HepG2 (cell line): ENCODE measurements around the gene CHCHD6. TPM values are rescaled to one million over a fixed set of nuclear protein-coding genes. Genes with fewer than 3 reads are reported as not detected.

Experiments
- ATAC-seq: fragments of 200-7000 bp; cut with Tn5 transposase; 3 replicates; pipeline ENCODE4 v1.9.1; 2020; ENCODE audit warnings: mild to moderate bottlenecking, moderate library complexity
- BruUV-seq: library from RNA; stranded (reverse); fragments of 400-500 nt; replicated peaks from 2 replicates; lab custom pipeline; 2021; lab: Mats Ljungman, UMichigan
- CTCF ChIA-PET: fragments of 300-600 bp; formaldehyde crosslinking; extraction: SDS; loops from one replicate; lab custom pipeline; 2021; ENCODE audit warnings: low total read pairs, inconsistent platforms, low intra/inter-chr PET ratio; lab: Yijun Ruan, JAX
- POLR2A ChIA-PET: fragments of 350-600 bp; sonication (Branson Sonifier 250); formaldehyde crosslinking; loops from one replicate; lab custom pipeline; 2020; ENCODE audit warnings: antibody characterized with exemption, inconsistent platforms; lab: Yijun Ruan, JAX
- DNase-seq: peaks from one replicate; pipeline ENCODE4 v3.0.0-alpha.2; 2015; ENCODE audit warnings: low spot score
- FAIRE-seq: peaks from 3 replicates; lab custom pipeline; 2011; peaks lifted over from hg19 to GRCh38; lab: Jason Lieb, UNC
- H2AFZ ChIP-seq: one replicate; pipeline ENCODE4 v1.6.1; 2011; ENCODE audit warnings: low read length, inconsistent platforms
- H3K27ac ChIP-seq: fragments of 300-600 bp; 3 replicates; pipeline ENCODE4 v1.8.0; 2011; ENCODE audit warnings: mixed run types, mild to moderate bottlenecking, mixed read lengths, low read length, inconsistent platforms; ENCODE audit not compliant: insufficient read depth; ENCODE audit errors: extremely low read length
- H3K27me3 ChIP-seq, 2 experiments: fragments of 200-600 bp in 1 of 2; 2 replicates in 1 of 2; 3 replicates in 1 of 2; pipeline versions ENCODE4 v1.6.0 to v1.8.0; 2011; ENCODE audit warnings: low read length in 2 of 2, mild to moderate bottlenecking in 2 of 2, moderate library complexity in 2 of 2, inconsistent platforms in 1 of 2; ENCODE audit not compliant: insufficient read depth in 2 of 2, control insufficient read depth in 1 of 2
- H3K36me3 ChIP-seq, 2 experiments: fragments of 200-600 bp in 1 of 2; replicated peaks in 1 of 2; 2 replicates in 1 of 2; 3 replicates in 1 of 2; pipeline versions ENCODE4 v1.5.1 to v1.8.0; 2011; ENCODE audit warnings: low read length in 2 of 2, inconsistent platforms in 1 of 2; ENCODE audit not compliant: insufficient read depth in 2 of 2, control insufficient read depth in 1 of 2
- H3K4me1 ChIP-seq: 2 replicates; pipeline ENCODE4 v1.5.1; 2012; ENCODE audit warnings: low read length, inconsistent platforms; ENCODE audit not compliant: insufficient read depth
- H3K4me2 ChIP-seq: 2 replicates; pipeline ENCODE4 v1.6.0; 2011; ENCODE audit warnings: low read depth, low read length, inconsistent platforms
- H3K4me3 ChIP-seq, 3 experiments: fragments of 200-600 bp in 1 of 3; sonication (generic), shearing (Covaris generic) in 1 of 3; replicated peaks in 1 of 3; 2 replicates each; pipeline ENCODE4 v1.5.1; 2011 to 2016; ENCODE audit warnings: low read length in 3 of 3, inconsistent platforms in 2 of 3, low read depth in 2 of 3, mild to moderate bottlenecking in 2 of 3, control low read depth in 1 of 3, mixed read lengths in 1 of 3; ENCODE audit not compliant: insufficient read depth in 1 of 3
- H3K79me2 ChIP-seq: one replicate; pipeline ENCODE4 v1.6.1; 2011; ENCODE audit warnings: low read length, inconsistent platforms; ENCODE audit not compliant: insufficient read depth
- H3K9ac ChIP-seq: 2 replicates; pipeline ENCODE4 v1.6.0; 2011; ENCODE audit warnings: mild to moderate bottlenecking, low read depth, low read length, inconsistent platforms; ENCODE audit not compliant: insufficient read depth
- H3K9me3 ChIP-seq: 2 replicates; pipeline ENCODE4 v1.5.1; 2012; ENCODE audit warnings: mild to moderate bottlenecking, low read length
- H4K20me1 ChIP-seq: 2 replicates; pipeline ENCODE4 v1.6.0; 2011; ENCODE audit warnings: inconsistent platforms, mild to moderate bottlenecking, low read length, moderate library complexity; ENCODE audit not compliant: insufficient read depth
- FOXA1 ChIP-seq, 2 experiments: fragments of 450-650 bp in 1 of 2; sonication (generic) in 1 of 2; formaldehyde crosslinking in 1 of 2; IDR thresholded peaks; 2 replicates each; pipeline versions ENCODE4 v1.4.0 to v1.6.1; 2016 to 2020; ENCODE audit warnings: missing genetic modification reagents in 1 of 2
- FOXK1 ChIP-seq: sonication (generic); formaldehyde crosslinking; IDR thresholded peaks from 2 replicates; pipeline ENCODE4 v1.4.0; 2020; ENCODE audit warnings: low read depth, missing genetic modification reagents, borderline replicate concordance
- IRF9 ChIP-seq: sonication (generic); formaldehyde crosslinking; IDR thresholded peaks from 2 replicates; pipeline ENCODE4 v1.8.0; 2022; ENCODE audit warnings: missing genetic modification reagents, mild to moderate bottlenecking, borderline replicate concordance
- RAD51 ChIP-seq: fragments of 450-650 bp; IDR thresholded peaks from 2 replicates; pipeline ENCODE4 v1.6.1; 2016; ENCODE audit warnings: borderline replicate concordance
- TFDP1 ChIP-seq: IDR thresholded peaks from 2 replicates; pipeline ENCODE4 v1.6.1; 2016; ENCODE audit warnings: missing compliant biosample characterization, missing genetic modification reagents, borderline replicate concordance
- ZNF234 ChIP-seq: sonication (generic); formaldehyde crosslinking; conservative IDR thresholded peaks from 2 replicates; pipeline ENCODE4 v1.5.1; 2020; ENCODE audit warnings: mild to moderate bottlenecking, missing genetic modification reagents
- ZSCAN22 ChIP-seq: sonication (generic); formaldehyde crosslinking; IDR thresholded peaks from 2 replicates; pipeline ENCODE4 v1.4.0; 2020; ENCODE audit warnings: mild to moderate bottlenecking, missing genetic modification reagents
- WGBS: methylation state at CpG from one replicate; pipeline ENCODE4 v1.1.6; 2017; ENCODE audit warnings: low lambda C conversion rate; 5-methylcytosine and 5-hydroxymethylcytosine counted together
- in situ Hi-C: cut with HindIII; loops from 2 replicates; pipeline ENCODE4 v1.10.0; 2017; ENCODE audit warnings: low pct_unique_long_range_greater_than_20kb; ENCODE audit not compliant: extremely low pct_ligation_motif_present
- intact Hi-C: fragments of 100-400 bp; cut with micrococcal nuclease; formaldehyde crosslinking; loops from one replicate; pipeline ENCODE4 v1.10.0; 2022; ENCODE audit not compliant: unreplicated experiment
- polyA plus RNA-seq, 8 experiments: library from polyadenylated mRNA; depleted of rRNA in 3 of 8; stranded (reverse) in 7 of 8; unstranded in 1 of 8; fragments of >200 nt; fragmentation: Illumina TruSeq in 4 of 8; extraction: Trizol in 4 of 8; gene quantifications; 2 replicates each; pipeline versions ENCODE4 v1.2.1 to v1.2.3, GENCODE V29; 2011 to 2016; ENCODE audit warnings: low read depth in 4 of 8, missing spikeins in 1 of 8, mixed read lengths in 1 of 8; ENCODE audit not compliant: insufficient read depth in 1 of 8
- total RNA-seq, 5 experiments: library from RNA; depleted of rRNA; stranded (reverse); fragments of >200 nt; fragmentation: Illumina TruSeq; extraction: Trizol; gene quantifications; 2 replicates each; pipeline ENCODE4 v1.2.3, GENCODE V29; 2016; ENCODE audit warnings: low read depth in 1 of 5
- TF ChIP-seq, protein P1 (sequence below), 2 experiments: IDR thresholded peaks; 2 replicates each; pipeline ENCODE4 v1.6.1; 2011 to 2012; ENCODE audit warnings: low read length in 2 of 2, borderline replicate concordance in 1 of 2, low read depth in 1 of 2, mild to moderate bottlenecking in 1 of 2, moderate library complexity in 1 of 2
- TF ChIP-seq, protein P2 (sequence below): sonication (generic); formaldehyde crosslinking; IDR thresholded peaks from 2 replicates; pipeline ENCODE4 v1.8.1; 2023; ENCODE audit warnings: mild to moderate bottlenecking, inconsistent platforms, moderate library complexity, missing genetic modification reagents, borderline replicate concordance

The CHCHD6 gene
- total and polyA plus RNA-seq, 2 of the 13 experiments (the other 11 are each of a cell fraction or from before 2014, with no cell fraction given): 20.3 to 20.8 TPM

DNA sequence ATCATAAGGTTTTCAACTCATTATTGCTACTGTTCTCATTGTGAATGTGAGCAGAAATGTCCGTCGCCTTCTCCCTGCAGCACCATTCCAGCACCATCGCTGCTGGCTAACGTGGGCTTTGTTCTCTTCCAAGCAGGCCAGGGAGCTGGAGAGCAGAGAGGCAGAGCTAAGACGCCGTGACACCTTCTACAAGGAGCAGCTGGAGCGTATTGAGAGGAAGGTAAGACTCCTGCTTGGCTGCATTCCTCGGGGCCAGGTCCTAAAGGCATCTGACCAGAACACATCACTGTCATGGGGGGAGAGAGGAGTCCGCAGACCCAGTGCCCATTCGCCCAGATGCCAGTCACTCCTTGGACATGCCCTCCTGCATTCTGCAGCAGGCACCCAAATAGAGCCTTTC, 148.5 kb downstream of the CHCHD6 start (continued):
- TF ChIP-seq, protein P1, sequence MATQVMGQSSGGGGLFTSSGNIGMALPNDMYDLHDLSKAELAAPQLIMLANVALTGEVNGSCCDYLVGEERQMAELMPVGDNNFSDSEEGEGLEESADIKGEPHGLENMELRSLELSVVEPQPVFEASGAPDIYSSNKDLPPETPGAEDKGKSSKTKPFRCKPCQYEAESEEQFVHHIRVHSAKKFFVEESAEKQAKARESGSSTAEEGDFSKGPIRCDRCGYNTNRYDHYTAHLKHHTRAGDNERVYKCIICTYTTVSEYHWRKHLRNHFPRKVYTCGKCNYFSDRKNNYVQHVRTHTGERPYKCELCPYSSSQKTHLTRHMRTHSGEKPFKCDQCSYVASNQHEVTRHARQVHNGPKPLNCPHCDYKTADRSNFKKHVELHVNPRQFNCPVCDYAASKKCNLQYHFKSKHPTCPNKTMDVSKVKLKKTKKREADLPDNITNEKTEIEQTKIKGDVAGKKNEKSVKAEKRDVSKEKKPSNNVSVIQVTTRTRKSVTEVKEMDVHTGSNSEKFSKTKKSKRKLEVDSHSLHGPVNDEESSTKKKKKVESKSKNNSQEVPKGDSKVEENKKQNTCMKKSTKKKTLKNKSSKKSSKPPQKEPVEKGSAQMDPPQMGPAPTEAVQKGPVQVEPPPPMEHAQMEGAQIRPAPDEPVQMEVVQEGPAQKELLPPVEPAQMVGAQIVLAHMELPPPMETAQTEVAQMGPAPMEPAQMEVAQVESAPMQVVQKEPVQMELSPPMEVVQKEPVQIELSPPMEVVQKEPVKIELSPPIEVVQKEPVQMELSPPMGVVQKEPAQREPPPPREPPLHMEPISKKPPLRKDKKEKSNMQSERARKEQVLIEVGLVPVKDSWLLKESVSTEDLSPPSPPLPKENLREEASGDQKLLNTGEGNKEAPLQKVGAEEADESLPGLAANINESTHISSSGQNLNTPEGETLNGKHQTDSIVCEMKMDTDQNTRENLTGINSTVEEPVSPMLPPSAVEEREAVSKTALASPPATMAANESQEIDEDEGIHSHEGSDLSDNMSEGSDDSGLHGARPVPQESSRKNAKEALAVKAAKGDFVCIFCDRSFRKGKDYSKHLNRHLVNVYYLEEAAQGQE (IDR thresholded peaks at IDR 0.05; ENCODE audit: borderline replicate concordance in 1 of 2, low read depth in 1 of 2, low read length in 2 of 2): no peak
- no peak for TF ChIP-seq ZSCAN22
- no peak for TF ChIP-seq FOXK1
- no peak for TF ChIP-seq ZNF234
- TF ChIP-seq FOXA1 (IDR thresholded peaks at IDR 0.05): no peak
- no peak for TF ChIP-seq FOXA1 (CRISPR knock-in tag; IDR thresholded peaks at IDR 0.05)

GRCh38 chr3:126854666-126855065, 150.6 kb downstream of the CHCHD6 start:
- Histone ChIP-seq H3K36me3 (peaks cover 2 to 3% of the 10 kb centered on the region in 2 experiments; a peak in 1 of 5 replicates), H3K9ac (no peak overlapping the region), H3K4me1 (peaks cover 38% of the 10 kb centered on the region), H3K27ac (no peak overlapping the region), H2AFZ (no peak overlapping the region), H3K27me3 (no peaks in the 10 kb centered on the region), H3K4me2 (no peak overlapping the region), H3K79me2 (no peaks in the 10 kb centered on the region), H3K9me3 (no peaks in the 10 kb centered on the region), H3K4me3 (no peak overlapping the region), H4K20me1 (no peaks in the 10 kb centered on the region)
- 93% methylated on average over 2 of the region's 5 CpGs for WGBS
- intact Hi-C loops (no loop called here), in situ Hi-C loops (no loop called here)
- DNase-seq (no peak), FAIRE-seq (no peak), ATAC-seq (no peak)
- TF ChIP-seq IRF9: no peak
- TF ChIP-seq, protein P2, sequence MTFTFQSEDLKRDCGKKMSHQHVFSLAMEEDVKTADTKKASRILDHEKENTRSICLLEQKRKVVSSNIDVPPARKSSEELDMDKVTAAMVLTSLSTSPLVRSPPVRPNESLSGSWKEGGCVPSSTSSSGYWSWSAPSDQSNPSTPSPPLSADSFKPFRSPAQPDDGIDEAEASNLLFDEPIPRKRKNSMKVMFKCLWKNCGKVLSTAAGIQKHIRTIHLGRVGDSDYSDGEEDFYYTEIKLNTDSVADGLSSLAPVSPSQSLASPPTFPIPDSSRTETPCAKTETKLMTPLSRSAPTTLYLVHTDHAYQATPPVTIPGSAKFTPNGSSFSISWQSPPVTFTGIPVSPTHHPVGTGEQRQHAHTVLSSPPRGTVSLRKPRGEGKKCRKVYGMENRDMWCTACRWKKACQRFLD (CRISPR knock-in tag): no peak
- no peak for TF ChIP-seq TFDP1
- no peak for TF ChIP-seq RAD51
- no TSS peak for BruUV-seq
- ChIA-PET CTCF (no interaction called here), POLR2A (no interaction called here)
